K562 (cell line): ENCODE data around the gene SLC35E2B. TPM values are rescaled to one million over a fixed set of nuclear protein-coding genes. Genes with fewer than 3 reads are reported as not detected.

Experiments used
- ATAC-seq: fragments of 200-7000 bp; cut with Tn5 transposase; 3 replicates; pipeline ENCODE4 v1.9.1; 2020; ENCODE audit warnings: moderate library complexity
- BruUV-seq: library from RNA; stranded (reverse); fragments of 400-500 nt; replicated peaks from 2 replicates; lab custom pipeline; 2021; lab: Mats Ljungman, UMichigan
- CTCF ChIA-PET: fragments of 300-600 bp; formaldehyde crosslinking; extraction: SDS; loops from one replicate; lab custom pipeline; 2021; ENCODE audit warnings: low intra/inter-chr PET ratio; lab: Yijun Ruan, JAX
- POLR2A ChIA-PET: fragments of 300-600, 350-650 bp; sonication (Branson Sonifier 250); formaldehyde crosslinking; extraction: SDS; loops from one replicate; lab custom pipeline; 2021; ENCODE audit warnings: antibody characterized with exemption, inconsistent platforms; lab: Yijun Ruan, JAX
- DNase-seq, 4 experiments: peaks; one replicate each; pipeline versions ENCODE4 v3.0.0 to v3.0.0-alpha.2; 2011 to 2018; ENCODE audit warnings: low spot score in 3 of 4, mixed read lengths in 3 of 4; ENCODE audit errors: extremely low read depth in 1 of 4
- FAIRE-seq: peaks from 2 replicates; lab custom pipeline; 2011; peaks lifted over from hg19 to GRCh38; lab: Jason Lieb, UNC
- H2AFZ ChIP-seq: 2 replicates; pipeline ENCODE4 v1.6.0; 2011; ENCODE audit warnings: low read depth, low read length, control low read depth, inconsistent platforms
- H3K27ac ChIP-seq: fragments of 200-600 bp; 3 replicates; pipeline ENCODE4 v1.8.0; 2011; ENCODE audit warnings: low read depth, mild to moderate bottlenecking, control low read depth, inconsistent platforms, low read length, moderate library complexity, mixed read lengths; ENCODE audit errors: extremely low read depth
- H3K27me3 ChIP-seq, 2 experiments: fragments of 300-600 bp in 1 of 2; 2 replicates in 1 of 2; 3 replicates in 1 of 2; pipeline versions ENCODE4 v1.6.0 to v1.8.0; 2011; ENCODE audit warnings: inconsistent platforms in 2 of 2, low read length in 2 of 2, mild to moderate bottlenecking in 1 of 2, mixed read lengths in 1 of 2, moderate library complexity in 1 of 2; ENCODE audit not compliant: control insufficient read depth in 2 of 2, insufficient read depth in 2 of 2
- H3K36me3 ChIP-seq: fragments of 300-600 bp; 3 replicates; pipeline ENCODE4 v1.8.0; 2011; ENCODE audit warnings: mild to moderate bottlenecking, low read length, inconsistent platforms; ENCODE audit not compliant: control insufficient read depth, insufficient read depth
- H3K4me1 ChIP-seq, 2 experiments: fragments of 200-600 bp in 1 of 2; replicated peaks in 1 of 2; 2 replicates in 1 of 2; 3 replicates in 1 of 2; pipeline versions ENCODE4 v1.5.1 to v1.8.0; 2011; ENCODE audit warnings: inconsistent platforms in 2 of 2, low read length in 2 of 2, mild to moderate bottlenecking in 1 of 2, mixed read lengths in 1 of 2, moderate library complexity in 1 of 2; ENCODE audit not compliant: control insufficient read depth in 2 of 2, insufficient read depth in 2 of 2
- H3K4me2 ChIP-seq: 2 replicates; pipeline ENCODE4 v1.6.1; 2011; ENCODE audit warnings: low read length, control low read depth, inconsistent platforms, mixed read lengths; ENCODE audit not compliant: insufficient read depth
- H3K4me3 ChIP-seq: fragments of 200-600 bp; sonication (generic), shearing (Covaris generic); 2 replicates; pipeline ENCODE4 v1.5.1; 2016; ENCODE audit warnings: control low read depth, inconsistent platforms
- H3K79me2 ChIP-seq: fragments of 200-600 bp; 3 replicates; pipeline ENCODE4 v1.8.0; 2011; ENCODE audit warnings: low read length, inconsistent platforms; ENCODE audit not compliant: control insufficient read depth, insufficient read depth
- H3K9ac ChIP-seq, 2 experiments: 2 replicates each; pipeline versions ENCODE4 v1.6.0 to v1.6.1; 2011; ENCODE audit warnings: low read depth in 2 of 2, low read length in 2 of 2, control low read depth in 1 of 2, inconsistent platforms in 1 of 2, mild to moderate bottlenecking in 1 of 2, mixed read lengths in 1 of 2; ENCODE audit not compliant: insufficient read depth in 1 of 2
- H3K9me1 ChIP-seq: one replicate; pipeline ENCODE4 v1.6.0; 2011; ENCODE audit warnings: inconsistent platforms, mild to moderate bottlenecking, low read length, moderate library complexity; ENCODE audit not compliant: control insufficient read depth, insufficient read depth
- H3K9me3 ChIP-seq: replicated peaks from 2 replicates; pipeline ENCODE4 v1.5.1; 2011; ENCODE audit warnings: low read depth, low read length, inconsistent platforms; ENCODE audit not compliant: control insufficient read depth, insufficient read depth
- H4K20me1 ChIP-seq: replicated peaks from 2 replicates; pipeline ENCODE4 v1.6.1; 2011; ENCODE audit warnings: low read length, inconsistent platforms, mixed read lengths; ENCODE audit not compliant: control insufficient read depth, insufficient read depth
- ATF1 ChIP-seq, 2 experiments: fragments of 450-650 bp in 1 of 2; IDR thresholded peaks; 2 replicates each; pipeline ENCODE4 v1.6.1; 2016; ENCODE audit warnings: missing compliant biosample characterization in 1 of 2, missing genetic modification characterization in 1 of 2
- BRF1 ChIP-seq: IDR thresholded peaks from 3 replicates; pipeline ENCODE4 v1.6.1; 2011; ENCODE audit warnings: borderline replicate concordance, mild to moderate bottlenecking; ENCODE audit not compliant: insufficient read length; ENCODE audit errors: extremely low read depth
- ELF2 ChIP-seq: fragments of 250-450 bp; sonication (Bioruptor Pico); IDR thresholded peaks from 2 replicates; pipeline ENCODE4 v1.5.0; 2021; ENCODE audit warnings: mild to moderate bottlenecking
- ESRRA ChIP-seq: fragments of 450-650 bp; IDR thresholded peaks from 2 replicates; pipeline ENCODE4 v1.6.1; 2014; ENCODE audit warnings: low read depth, mild to moderate bottlenecking, moderate library complexity, borderline replicate concordance
- FOXA3 ChIP-seq, 2 experiments: fragments of 450-650 bp in 1 of 2; sonication (generic) in 1 of 2; formaldehyde crosslinking; IDR thresholded peaks in 1 of 2; conservative IDR thresholded peaks in 1 of 2; 2 replicates each; pipeline versions ENCODE4 v1.4.0 to v1.8.0; 2020 to 2022; ENCODE audit warnings: mild to moderate bottlenecking in 2 of 2, missing genetic modification reagents in 1 of 2
- HDAC8 ChIP-seq: fragments of 450-650 bp; IDR thresholded peaks from 2 replicates; pipeline ENCODE4 v1.6.1; 2016; ENCODE audit warnings: mild to moderate bottlenecking, missing genetic modification characterization, moderate library complexity, missing compliant biosample characterization
- NELFE ChIP-seq: IDR thresholded peaks from 2 replicates; pipeline ENCODE4 v1.6.1; 2011; ENCODE audit warnings: mild to moderate bottlenecking; ENCODE audit not compliant: insufficient read depth, insufficient read length
- PHB ChIP-seq: fragments of 250-450 bp; sonication (Bioruptor Pico); IDR thresholded peaks from 2 replicates; pipeline ENCODE4 v1.5.0; 2021
- POLR2AphosphoS5 ChIP-seq: IDR thresholded peaks from 2 replicates; pipeline ENCODE4 v1.6.1; 2011; ENCODE audit warnings: mild to moderate bottlenecking, low read depth, low read length, moderate library complexity; ENCODE audit not compliant: control insufficient read depth, insufficient read depth
- POLR3G ChIP-seq: IDR thresholded peaks from 2 replicates; pipeline ENCODE4 v1.6.1; 2011; ENCODE audit not compliant: insufficient read length, insufficient replicate concordance; ENCODE audit errors: extremely low read depth
- ZNF586 ChIP-seq: fragments of 450-650 bp; formaldehyde crosslinking; conservative IDR thresholded peaks from 2 replicates; pipeline ENCODE4 v1.4.0; 2020; ENCODE audit warnings: mild to moderate bottlenecking, moderate library complexity
- WGBS: fragments of 100-300 bp; shearing (Covaris generic); methylation state at CpG from one replicate; pipeline ENCODE4 v1.1.6; 2016; ENCODE audit warnings: low coverage, mixed read lengths; ENCODE audit not compliant: insufficient coverage; ENCODE audit errors: missing lambda C conversion rate; 5-methylcytosine and 5-hydroxymethylcytosine counted together
- in situ Hi-C: fragments of 300-500 bp; cut with MboI; formaldehyde crosslinking; loops from 4 replicates; pipeline ENCODE4 v1.15.0; 2018; ENCODE audit warnings: inconsistent platforms, mixed read lengths
- intact Hi-C: fragments of 100-400 bp; cut with micrococcal nuclease; formaldehyde crosslinking; loops from 2 replicates; pipeline ENCODE4 v1.14.2; 2022
- polyA plus RNA-seq, 8 experiments: library from polyadenylated mRNA; depleted of rRNA in 4 of 8; stranded (reverse) in 5 of 8; unstranded in 3 of 8; fragments of >200 nt; fragmentation: Nextera tagmentation in 2 of 8; fragmentation: Illumina TruSeq in 1 of 8; extraction: Ambion mirVana in 2 of 8; extraction: Trizol in 1 of 8; gene quantifications; 2 replicates each; pipeline versions ENCODE4 v1.2.1 to v1.2.3, GENCODE V29; 2011 to 2014; ENCODE audit warnings: inconsistent platforms in 1 of 8, missing spikeins in 1 of 8
- total RNA-seq, 7 experiments: library from RNA; depleted of rRNA in 6 of 7; stranded (reverse); fragments of >200 nt in 6 of 7; fragmentation: Illumina TruSeq in 2 of 7; extraction: Trizol in 2 of 7; gene quantifications; 2 replicates each; pipeline versions ENCODE4 v1.2.1 to v1.2.3, GENCODE V29; 2011 to 2021; ENCODE audit warnings: low replicate concordance in 1 of 7
- TF ChIP-seq, protein P1 (sequence below): fragments of 250-450 bp; sonication (Bioruptor Pico); IDR thresholded peaks from 2 replicates; pipeline ENCODE4 v1.8.0; 2022; ENCODE audit warnings: moderate library complexity, mild to moderate bottlenecking, inconsistent platforms
- TF ChIP-seq, protein P2 (sequence below): sonication (generic); formaldehyde crosslinking; IDR thresholded peaks from 2 replicates; pipeline ENCODE4 v1.8.0; 2022; ENCODE audit warnings: mild to moderate bottlenecking, missing genetic modification reagents
- TF ChIP-seq, protein P3 (sequence below): sonication (generic); formaldehyde crosslinking; IDR thresholded peaks from 2 replicates; pipeline ENCODE4 v1.9.0; 2022; ENCODE audit warnings: mild to moderate bottlenecking, missing genetic modification reagents

Gene SLC35E2B
- total and polyA plus RNA-seq, 9 of the 15 experiments (the other 6 are each of a cell fraction or from before 2014, with no cell fraction given), result 4.7 to 44.6 (median 20.7) TPM

DNA sequence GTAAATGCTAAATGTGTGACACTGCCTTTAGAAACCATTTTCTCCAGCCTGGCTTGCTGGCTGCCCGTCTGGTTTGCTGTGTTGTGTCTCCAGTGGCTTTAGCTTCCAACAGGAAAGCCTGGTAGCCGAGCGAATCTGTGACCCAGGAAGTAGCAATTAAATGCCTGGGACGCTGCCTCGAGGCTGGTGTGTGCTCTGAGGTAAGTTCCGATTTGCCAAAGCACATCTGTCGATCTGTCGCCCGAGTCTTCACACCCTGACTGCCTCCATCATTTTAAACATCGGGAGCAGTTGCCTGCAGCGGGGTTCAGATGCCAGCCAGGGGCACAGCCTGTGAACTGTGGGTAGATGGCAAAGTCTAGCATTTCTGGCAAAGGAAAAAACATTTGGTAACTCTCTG lies 75.1 kb downstream of the SLC35E2B start (continued):
- no peak for TF ChIP-seq ESRRA
- TF ChIP-seq BRF1, result no peak
- TF ChIP-seq ELF2, result no peak
- TF ChIP-seq, protein P1, sequence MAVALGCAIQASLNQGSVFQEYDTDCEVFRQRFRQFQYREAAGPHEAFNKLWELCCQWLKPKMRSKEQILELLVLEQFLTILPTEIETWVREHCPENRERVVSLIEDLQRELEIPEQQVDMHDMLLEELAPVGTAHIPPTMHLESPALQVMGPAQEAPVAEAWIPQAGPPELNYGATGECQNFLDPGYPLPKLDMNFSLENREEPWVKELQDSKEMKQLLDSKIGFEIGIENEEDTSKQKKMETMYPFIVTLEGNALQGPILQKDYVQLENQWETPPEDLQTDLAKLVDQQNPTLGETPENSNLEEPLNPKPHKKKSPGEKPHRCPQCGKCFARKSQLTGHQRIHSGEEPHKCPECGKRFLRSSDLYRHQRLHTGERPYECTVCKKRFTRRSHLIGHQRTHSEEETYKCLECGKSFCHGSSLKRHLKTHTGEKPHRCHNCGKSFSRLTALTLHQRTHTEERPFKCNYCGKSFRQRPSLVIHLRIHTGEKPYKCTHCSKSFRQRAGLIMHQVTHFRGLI (CRISPR knock-in tag), result no peak

DNA sequence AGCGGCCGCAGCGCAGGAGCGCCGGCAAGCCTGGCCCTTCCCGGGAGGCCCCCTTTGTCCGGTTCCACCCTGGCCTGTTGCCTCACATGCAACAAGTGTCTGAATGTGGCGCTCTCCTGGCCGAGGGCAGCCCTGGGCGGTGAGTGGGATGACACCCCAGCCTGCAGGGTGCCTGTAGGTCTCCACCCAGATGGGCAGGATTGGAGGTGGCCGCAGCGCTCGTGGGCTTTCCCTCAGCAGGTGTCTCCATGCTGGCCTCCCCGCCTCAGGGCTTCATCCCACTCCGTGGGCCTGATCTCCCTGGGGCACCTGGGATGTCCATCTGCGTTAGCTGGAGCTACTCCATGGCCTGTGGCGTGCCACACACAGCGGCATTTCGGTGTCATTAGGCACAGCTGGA lies 75.8 kb downstream of the SLC35E2B start:
- WGBS, result 83% methylated on average over 17 of the region's 19 CpGs
- Histone ChIP-seq H3K79me2 (peaks cover 31% of the 10 kb centered on the region), H3K27me3 (no peaks in the 10 kb centered on the region), H3K4me2 (peak overlapping the region; percentile 94), H3K9me1 (no peaks in the 10 kb centered on the region), H3K27ac (no peak overlapping the region), H4K20me1 (peaks cover 24% of the 10 kb centered on the region; the same call in 1 of the 2 replicates), H2AFZ (no peak overlapping the region), H3K4me3 (peak overlapping the region; percentile 87), H3K36me3 (peaks cover 9% of the 10 kb centered on the region; the same call in 2 of the 3 replicates), H3K9ac (peak overlapping the region; percentile 99 to 100; a peak in 3 of 4 replicates), H3K9me3 (no peaks in the 10 kb centered on the region), H3K4me1 (peaks cover 13 to 80% of the 10 kb centered on the region in 2 experiments; a peak in 4 of 5 replicates)
- no peak for FAIRE-seq
- in situ Hi-C loops, result no loop called here
- peak in 1 of 4 experiments; percentile 2 for DNase-seq
- ATAC-seq, result no peak
- BruUV-seq, result no TSS peak
- POLR2A ChIA-PET, result interaction anchor here (0.6 kb wide), 1 partner anchor 135 kb away, joined by 3 read pairs; no protein-coding TSS in a partner anchor
- CTCF ChIA-PET, result no interaction called here
- intact Hi-C loops, result no loop called here
- no peak for TF ChIP-seq POLR3G
- TF ChIP-seq PHB (CRISPR knock-in tag), result no peak
- TF ChIP-seq ZNF586 (CRISPR knock-in tag), result no peak
- TF ChIP-seq, protein P2, sequence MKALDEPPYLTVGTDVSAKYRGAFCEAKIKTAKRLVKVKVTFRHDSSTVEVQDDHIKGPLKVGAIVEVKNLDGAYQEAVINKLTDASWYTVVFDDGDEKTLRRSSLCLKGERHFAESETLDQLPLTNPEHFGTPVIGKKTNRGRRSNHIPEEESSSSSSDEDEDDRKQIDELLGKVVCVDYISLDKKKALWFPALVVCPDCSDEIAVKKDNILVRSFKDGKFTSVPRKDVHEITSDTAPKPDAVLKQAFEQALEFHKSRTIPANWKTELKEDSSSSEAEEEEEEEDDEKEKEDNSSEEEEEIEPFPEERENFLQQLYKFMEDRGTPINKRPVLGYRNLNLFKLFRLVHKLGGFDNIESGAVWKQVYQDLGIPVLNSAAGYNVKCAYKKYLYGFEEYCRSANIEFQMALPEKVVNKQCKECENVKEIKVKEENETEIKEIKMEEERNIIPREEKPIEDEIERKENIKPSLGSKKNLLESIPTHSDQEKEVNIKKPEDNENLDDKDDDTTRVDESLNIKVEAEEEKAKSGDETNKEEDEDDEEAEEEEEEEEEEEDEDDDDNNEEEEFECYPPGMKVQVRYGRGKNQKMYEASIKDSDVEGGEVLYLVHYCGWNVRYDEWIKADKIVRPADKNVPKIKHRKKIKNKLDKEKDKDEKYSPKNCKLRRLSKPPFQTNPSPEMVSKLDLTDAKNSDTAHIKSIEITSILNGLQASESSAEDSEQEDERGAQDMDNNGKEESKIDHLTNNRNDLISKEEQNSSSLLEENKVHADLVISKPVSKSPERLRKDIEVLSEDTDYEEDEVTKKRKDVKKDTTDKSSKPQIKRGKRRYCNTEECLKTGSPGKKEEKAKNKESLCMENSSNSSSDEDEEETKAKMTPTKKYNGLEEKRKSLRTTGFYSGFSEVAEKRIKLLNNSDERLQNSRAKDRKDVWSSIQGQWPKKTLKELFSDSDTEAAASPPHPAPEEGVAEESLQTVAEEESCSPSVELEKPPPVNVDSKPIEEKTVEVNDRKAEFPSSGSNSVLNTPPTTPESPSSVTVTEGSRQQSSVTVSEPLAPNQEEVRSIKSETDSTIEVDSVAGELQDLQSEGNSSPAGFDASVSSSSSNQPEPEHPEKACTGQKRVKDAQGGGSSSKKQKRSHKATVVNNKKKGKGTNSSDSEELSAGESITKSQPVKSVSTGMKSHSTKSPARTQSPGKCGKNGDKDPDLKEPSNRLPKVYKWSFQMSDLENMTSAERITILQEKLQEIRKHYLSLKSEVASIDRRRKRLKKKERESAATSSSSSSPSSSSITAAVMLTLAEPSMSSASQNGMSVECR (CRISPR knock-in tag), result 0 out of 2 replicates have a peak, but pooled peaks have one; percentile 18
- no peak for TF ChIP-seq NELFE
- TF ChIP-seq HDAC8 (tag), result no peak
- TF ChIP-seq POLR2AphosphoS5, result no peak
- TF ChIP-seq, protein P3, sequence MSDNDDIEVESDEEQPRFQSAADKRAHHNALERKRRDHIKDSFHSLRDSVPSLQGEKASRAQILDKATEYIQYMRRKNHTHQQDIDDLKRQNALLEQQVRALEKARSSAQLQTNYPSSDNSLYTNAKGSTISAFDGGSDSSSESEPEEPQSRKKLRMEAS, result 0 out of 2 replicates have a peak, but pooled peaks have one; percentile 25
- no peak for TF ChIP-seq FOXA3 (CRISPR knock-in tag; conservative IDR thresholded peaks at IDR 0.05 in 1 of 2, IDR thresholded peaks at IDR 0.05 in 1 of 2)
- TF ChIP-seq ATF1 (CRISPR knock-in tag; IDR thresholded peaks at IDR 0.05), result no peak
- TF ChIP-seq ATF1 (tag; IDR thresholded peaks at IDR 0.05), result no peak
